BJ (cell line): ENCODE results near the gene MYO5C. TPM values are rescaled to one million over a fixed set of nuclear protein-coding genes. Genes with fewer than 3 reads are reported as not detected.

ENCODE experiments used
- CTCF ChIA-PET: fragments of 350-600 bp; formaldehyde crosslinking; extraction: SDS; loops from one replicate; lab custom pipeline; 2021; ENCODE audit warnings: antibody characterized with exemption, inconsistent platforms; lab: Yijun Ruan, JAX
- POLR2A ChIA-PET: fragments of 300-600 bp; sonication (Branson Sonifier 250); formaldehyde crosslinking; extraction: SDS; loops from one replicate; lab custom pipeline; 2021; ENCODE audit warnings: antibody characterized with exemption; lab: Charles Lee
- DNase-seq: peaks from one replicate; pipeline ENCODE4 v3.0.0-alpha.2; 2011; ENCODE audit warnings: low read depth
- H3K27me3 ChIP-seq: 2 replicates; pipeline ENCODE4 v1.6.0; 2011; ENCODE audit warnings: low read length; ENCODE audit not compliant: control insufficient read depth, insufficient read depth
- H3K36me3 ChIP-seq: 2 replicates; pipeline ENCODE4 v1.5.1; 2011; ENCODE audit warnings: low read length; ENCODE audit not compliant: control insufficient read depth, insufficient read depth
- H3K4me3 ChIP-seq: 2 replicates; pipeline ENCODE4 v1.5.1; 2011; ENCODE audit warnings: low read depth, mild to moderate bottlenecking, control low read depth, low read length
- polyA plus RNA-seq: library from polyadenylated mRNA; depleted of rRNA; stranded (reverse); fragments of >200 nt; gene quantifications from 2 replicates; pipeline ENCODE4 v1.2.3, GENCODE V29; 2011
- TF ChIP-seq, protein P1 (sequence below): IDR thresholded peaks from 2 replicates; pipeline ENCODE4 v1.5.1; 2011; ENCODE audit warnings: low read depth, mild to moderate bottlenecking, control low read depth, inconsistent platforms, low read length, moderate library complexity; ENCODE audit not compliant: insufficient read depth

The MYO5C gene
- polyA plus RNA-seq, 1 experiment: 0.13 TPM

DNA sequence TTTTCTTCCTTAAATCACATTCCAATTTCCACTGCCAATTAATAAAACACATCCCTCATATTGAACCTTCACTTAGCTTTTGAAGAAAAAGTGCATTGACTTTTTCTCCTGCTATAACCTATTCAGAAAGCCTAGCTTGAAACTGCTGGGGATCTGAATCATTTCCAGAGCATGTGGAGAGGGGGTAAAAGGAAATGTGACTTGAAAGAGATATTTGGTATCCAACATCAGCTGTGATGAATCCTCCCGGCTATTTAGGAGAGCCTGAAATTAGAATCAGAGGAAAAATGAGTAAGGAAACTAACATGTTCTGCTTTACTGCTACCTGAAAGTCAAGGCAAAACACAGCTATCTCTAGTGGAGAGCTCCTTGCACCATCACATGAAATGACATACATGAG, 101.8 kb downstream of the MYO5C start:
- no peak for DNase-seq
- ChIA-PET CTCF (interaction anchor here (0.7 to 2.7 kb wide), 8 partner anchors 10 to 343 kb away, joined by 3 to 20 read pairs (median 4); no protein-coding TSS in a partner anchor), POLR2A (no interaction called here)
- Histone ChIP-seq H3K27me3 (peaks cover 2% of the 10 kb centered on the region; the same call in 1 of the 2 replicates), H3K36me3 (no peaks in the 10 kb centered on the region), H3K4me3 (no peak overlapping the region)
- TF ChIP-seq, protein P1, sequence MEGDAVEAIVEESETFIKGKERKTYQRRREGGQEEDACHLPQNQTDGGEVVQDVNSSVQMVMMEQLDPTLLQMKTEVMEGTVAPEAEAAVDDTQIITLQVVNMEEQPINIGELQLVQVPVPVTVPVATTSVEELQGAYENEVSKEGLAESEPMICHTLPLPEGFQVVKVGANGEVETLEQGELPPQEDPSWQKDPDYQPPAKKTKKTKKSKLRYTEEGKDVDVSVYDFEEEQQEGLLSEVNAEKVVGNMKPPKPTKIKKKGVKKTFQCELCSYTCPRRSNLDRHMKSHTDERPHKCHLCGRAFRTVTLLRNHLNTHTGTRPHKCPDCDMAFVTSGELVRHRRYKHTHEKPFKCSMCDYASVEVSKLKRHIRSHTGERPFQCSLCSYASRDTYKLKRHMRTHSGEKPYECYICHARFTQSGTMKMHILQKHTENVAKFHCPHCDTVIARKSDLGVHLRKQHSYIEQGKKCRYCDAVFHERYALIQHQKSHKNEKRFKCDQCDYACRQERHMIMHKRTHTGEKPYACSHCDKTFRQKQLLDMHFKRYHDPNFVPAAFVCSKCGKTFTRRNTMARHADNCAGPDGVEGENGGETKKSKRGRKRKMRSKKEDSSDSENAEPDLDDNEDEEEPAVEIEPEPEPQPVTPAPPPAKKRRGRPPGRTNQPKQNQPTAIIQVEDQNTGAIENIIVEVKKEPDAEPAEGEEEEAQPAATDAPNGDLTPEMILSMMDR: no peak

DNA sequence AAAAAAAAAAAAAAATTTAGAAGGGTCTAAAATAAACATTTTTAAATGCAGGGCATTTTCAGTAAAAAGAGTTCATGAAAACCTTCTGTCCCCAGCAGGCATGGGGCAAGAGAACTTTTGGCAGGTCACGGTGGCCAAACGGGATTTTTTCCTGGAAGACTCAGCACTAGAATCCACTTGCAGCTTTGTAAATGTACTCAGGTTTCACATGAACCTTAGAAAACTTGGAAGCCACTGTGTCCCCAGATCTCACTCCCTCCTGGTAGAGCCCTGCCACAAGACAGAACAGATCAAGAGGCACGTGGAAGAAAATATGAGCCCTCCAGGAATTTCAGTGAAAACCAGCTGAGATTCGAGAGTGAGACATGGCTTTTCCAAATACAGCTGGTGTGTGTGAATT, 102.3 kb downstream of the MYO5C start:
- Histone ChIP-seq H3K27me3 (peaks cover 2% of the 10 kb centered on the region; the same call in 1 of the 2 replicates), H3K36me3 (no peaks in the 10 kb centered on the region), H3K4me3 (no peak overlapping the region)
- DNase-seq: no peak
- ChIA-PET POLR2A (no interaction called here), CTCF (interaction anchor here (0.7 to 2.7 kb wide), 7 partner anchors 10 to 344 kb away, joined by 3 to 20 read pairs (median 4); no protein-coding TSS in a partner anchor)
- TF ChIP-seq, protein P1: no peak

DNA sequence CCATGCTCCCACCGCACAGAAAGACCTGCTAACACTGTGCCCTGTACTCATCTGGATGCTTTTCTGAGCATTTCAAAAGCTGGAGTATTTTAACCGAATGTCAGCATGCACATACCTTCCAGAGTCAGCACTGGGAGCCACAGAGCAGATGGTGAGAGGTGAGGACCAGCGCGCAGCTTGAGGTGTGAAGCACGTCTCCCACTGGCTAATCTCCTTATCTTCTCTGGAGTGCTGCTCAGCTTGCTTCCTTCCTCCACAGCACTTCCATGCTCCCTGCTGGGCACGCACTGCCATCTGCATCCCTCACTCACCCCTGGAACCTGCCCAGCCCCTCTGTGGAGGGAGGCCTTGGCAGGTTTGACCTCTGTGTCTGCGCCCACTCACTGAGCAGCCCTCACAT, 104.4 kb downstream of the MYO5C start, which contains the start of gene GNB5:
Gene GNB5 (minus strand): TSS at position 186 of the 400 bp plus-strand sequence. CDS start 6,716 bp downstream, outside the sequence.
- CTCF ChIA-PET: interaction anchor here (1.1 to 2.3 kb wide), 2 partner anchors 17 to 36 kb away, joined by 3 to 8 read pairs; no protein-coding TSS in a partner anchor

GRCh38 chr15:52186651-52187486, 108.7 kb downstream of the MYO5C start:
- H3K36me3 ChIP-seq: no peaks in the 10 kb centered on the region
- H3K4me3 ChIP-seq: no peak overlapping the region
- no peaks in the 10 kb centered on the region for H3K27me3 ChIP-seq
- POLR2A ChIA-PET: no interaction called here
- DNase-seq: no peak
- CTCF ChIA-PET: interaction anchor here (1.2 to 2.3 kb wide), 3 partner anchors 21 to 47 kb away, joined by 6 to 7 read pairs (median 6); no protein-coding TSS in a partner anchor
- TF ChIP-seq, protein P1: no peak

More for the DNA sequence above, 104.4 kb downstream of the MYO5C start, which contains the start of gene GNB5:
- TF ChIP-seq, protein P1: no peak
- peaks cover 2% of the 10 kb centered on the region; the same call in 1 of the 2 replicates for H3K27me3 ChIP-seq
- H3K4me3 ChIP-seq: no peak within 1 kb of the TSS
- POLR2A ChIA-PET: no interaction called here
- H3K36me3 ChIP-seq: no peaks in the 10 kb centered on the region
- DNase-seq: no peak

DNA sequence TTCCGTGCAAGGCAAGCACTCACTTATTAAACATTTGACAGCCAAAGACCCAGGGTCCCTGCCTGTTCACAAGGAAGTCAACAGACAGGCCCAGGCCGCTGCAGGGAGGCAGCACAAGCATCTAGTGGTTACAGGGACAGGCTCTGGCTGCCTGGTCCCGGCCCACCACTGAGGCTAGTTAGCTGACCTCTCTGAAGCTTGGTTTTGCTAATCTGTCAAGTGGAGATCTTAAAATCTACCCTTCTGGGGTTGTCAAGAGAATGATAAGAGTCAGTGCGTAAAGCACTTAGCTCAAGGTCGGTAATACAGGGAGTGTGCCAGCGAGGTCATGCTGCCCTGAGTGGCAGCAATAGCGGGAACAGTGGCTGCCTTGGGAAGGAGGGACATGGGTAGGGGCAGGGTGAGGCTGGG, 110.4 kb downstream of the MYO5C start:
- TF ChIP-seq, protein P1: no peak
- no peaks in the 10 kb centered on the region for H3K36me3 ChIP-seq
- CTCF ChIA-PET: interaction anchor here (1.4 to 3.7 kb wide), 6 partner anchors 11 to 46 kb away, joined by 4 to 29 read pairs (median 8); no protein-coding TSS in a partner anchor
- POLR2A ChIA-PET: no interaction called here
- no peak for DNase-seq
- H3K27me3 ChIP-seq: no peaks in the 10 kb centered on the region
- no peak overlapping the region for H3K4me3 ChIP-seq
